ENCODE data around the gene SLC46A1.
"Not testable (repeated sequence)": the region's sequence is repeated elsewhere in the genome, so short reads cannot be mapped to it uniquely, and the experiment has no call there.

SLC46A1 gene

DNA sequence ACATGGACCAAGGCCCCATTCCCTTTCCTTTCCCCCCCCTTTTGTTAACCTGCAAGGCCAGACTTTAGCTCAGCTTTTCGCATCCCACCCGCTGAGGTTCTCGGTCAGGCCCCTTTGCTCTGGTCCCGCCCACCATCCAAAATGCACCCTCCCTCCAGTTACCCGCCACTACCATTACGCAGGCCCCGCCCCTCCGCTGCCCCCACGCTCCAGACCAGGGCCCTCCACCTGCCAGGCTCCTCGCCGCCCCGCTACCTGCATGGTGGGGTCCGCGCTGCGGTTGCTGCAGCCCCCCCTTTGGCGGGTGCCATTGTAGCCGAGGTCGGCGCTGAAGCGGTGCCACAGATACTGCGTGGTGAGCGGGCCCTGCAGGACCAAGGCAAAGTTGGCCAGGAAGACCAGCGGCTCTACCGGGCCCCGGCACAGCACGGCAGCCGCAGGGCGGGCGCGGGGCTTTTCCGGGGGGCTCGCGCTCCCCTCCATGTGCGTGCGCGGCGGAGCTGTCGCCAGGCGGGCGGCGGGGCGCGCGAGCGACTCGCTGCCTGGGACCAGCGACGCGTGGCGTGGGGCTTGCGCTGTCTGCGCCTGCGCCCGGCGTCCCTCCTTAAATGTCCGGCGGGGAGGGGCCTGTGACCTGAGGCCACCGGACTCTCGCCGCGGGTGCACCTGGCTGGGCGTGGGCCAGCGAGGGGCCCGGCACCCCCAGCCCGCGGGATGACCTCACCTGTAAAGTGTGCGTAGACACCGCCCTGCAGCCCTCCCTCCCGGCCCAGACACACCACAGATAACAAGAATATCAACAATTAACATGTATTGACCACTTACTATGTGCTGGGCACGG, at the start of gene SLC46A1:
TSS of gene SLC46A1 (minus strand) at position 581 of the 841 bp plus-strand sequence. CDS start at position 483, 98 bp downstream.
- DNase-seq, result peak; percentile 54

DNA sequence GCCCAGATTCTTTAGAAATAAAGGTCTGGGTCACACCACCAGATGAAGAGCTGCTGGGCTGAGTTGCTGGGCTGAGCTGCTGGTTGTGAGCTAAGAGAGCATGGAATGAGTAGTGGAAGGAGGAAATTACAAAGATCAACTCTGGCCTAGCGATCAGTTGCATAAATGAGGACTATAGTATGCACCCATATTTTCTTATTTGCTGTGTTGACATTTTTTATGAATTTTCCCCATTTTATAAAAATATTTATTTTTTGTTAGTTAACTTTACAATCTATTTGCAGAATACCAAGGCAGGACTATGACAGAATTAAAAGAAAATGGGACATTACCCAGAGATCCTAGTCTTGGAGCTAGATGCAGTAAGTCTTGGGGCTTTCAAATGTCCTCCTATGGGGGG, 43.8 kb upstream of the SLC46A1 start:
- no peak for DNase-seq

DNA sequence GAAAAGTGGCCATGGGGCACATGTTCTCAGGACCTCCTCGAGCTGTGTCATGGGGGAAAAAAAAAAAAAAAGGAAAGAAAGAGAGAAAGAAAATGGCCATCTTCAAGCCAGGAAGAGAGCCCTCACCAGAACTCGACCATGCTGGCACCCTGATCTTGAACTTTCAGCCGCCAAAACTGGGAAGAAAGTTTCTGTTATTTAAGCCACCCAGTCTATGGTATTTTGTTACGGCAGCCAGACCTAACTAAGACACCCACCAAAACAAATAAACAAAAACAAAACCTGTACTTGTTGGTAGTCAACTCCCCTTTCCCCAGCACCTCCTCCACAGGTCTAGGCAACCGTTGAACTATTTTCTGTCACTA, 41.4 kb upstream of the SLC46A1 start:
- DNase-seq, result no peak

DNA sequence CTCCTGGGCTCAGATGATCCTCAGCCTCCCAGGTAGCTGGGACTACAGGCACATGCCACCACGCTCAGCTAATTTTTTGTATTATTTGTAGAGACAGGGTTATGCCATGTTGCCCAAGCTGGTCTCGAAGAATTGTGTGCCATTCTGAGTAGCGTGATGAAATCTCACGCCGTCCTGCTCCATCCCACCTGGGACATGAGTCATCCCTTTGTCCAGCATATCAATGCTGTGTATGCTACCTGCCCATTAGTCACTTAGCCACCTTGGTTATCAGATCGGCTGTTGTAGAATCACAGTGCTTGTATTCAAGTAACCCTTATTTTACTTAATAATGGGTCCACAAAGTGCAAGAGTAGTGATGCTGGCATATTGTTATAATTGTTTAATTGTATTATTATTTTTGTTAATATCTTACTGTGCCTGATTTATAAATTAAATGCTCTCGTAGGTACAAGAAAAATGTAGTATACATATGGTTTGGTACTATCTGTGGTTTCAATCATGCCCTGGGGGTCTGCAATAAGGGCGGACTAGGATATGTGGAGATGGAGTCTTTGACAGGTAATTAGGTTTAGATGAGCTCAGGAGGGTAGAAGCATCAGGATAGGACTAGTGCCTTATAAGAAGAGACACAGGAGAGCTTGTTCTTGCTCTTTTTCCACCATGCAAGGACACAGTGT, 40.8 kb upstream of the SLC46A1 start:
- DNase-seq, result no peak

DNA sequence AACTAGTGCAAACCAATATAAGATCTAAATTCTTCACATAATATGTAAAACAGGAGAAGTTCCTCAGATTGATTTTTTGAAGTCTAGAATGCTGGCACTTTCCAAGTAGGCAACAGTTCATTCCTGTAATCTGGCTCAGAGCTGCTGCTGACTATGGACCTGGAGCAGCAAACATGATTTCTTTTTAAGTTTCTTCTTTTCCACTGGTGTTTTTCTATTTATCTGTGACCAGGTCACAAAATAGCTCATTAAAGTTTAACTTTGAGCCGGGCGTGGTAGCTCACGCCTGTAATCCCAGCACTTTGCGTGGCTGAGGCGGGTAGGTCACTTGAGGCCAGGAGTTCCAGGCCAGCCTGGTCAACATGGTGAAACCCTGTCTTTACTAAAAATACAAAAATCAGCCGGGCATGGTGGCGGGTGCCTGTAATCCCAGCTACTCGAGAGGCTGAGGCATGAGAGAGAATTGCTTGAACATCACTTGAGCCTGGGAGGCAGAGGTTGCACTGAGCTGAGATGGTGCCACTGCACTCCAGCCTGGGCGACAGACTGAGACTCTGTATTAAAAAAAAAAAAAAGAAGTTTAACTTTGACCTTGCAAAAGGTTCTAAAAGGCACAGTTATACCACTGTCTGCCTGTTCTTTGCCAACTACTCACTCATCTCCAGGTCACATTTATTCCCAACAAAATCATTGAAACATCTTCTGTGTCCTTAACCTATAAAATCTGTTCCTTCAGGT, 38.1 kb upstream of the SLC46A1 start:
- DNase-seq, result no peak

DNA sequence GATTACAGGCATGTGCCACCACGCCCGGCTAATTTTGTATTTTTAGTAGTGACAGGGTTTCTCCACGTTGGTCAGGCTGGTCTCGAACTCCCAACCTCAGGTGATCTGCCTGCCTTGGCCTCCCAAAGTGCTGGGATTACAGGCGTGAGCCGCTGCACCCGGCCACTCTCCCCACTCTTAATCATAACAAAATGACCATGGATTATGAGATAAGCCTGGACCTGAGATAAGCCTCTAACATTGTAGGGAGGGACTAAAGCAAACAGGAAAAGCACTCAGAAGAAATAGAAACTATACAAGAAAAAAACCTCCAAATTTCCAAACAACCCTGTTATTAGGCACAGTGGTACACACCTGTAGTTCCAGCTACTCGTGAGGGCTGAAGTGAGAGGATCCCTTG, 28.3 kb upstream of the SLC46A1 start:
- not testable (repeated sequence) for DNase-seq

DNA sequence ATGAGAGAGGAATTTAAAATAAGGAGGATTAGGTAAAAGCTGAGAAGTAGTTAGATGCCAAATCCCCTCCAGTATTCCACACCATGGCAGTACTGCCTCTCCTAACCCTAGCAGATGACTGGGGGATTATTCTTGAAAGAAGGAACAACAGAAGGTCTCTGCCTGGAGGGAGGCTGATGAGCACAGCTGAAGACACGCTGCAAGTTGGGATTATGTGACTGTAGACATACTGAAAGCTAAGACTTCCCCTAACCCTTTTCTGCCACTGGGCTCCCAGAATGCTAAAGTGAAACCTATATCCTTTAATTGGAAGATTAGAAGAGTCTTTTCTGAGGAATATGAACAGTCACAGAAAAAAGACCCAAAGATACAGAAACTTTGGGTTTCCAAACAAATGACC, 27.7 kb upstream of the SLC46A1 start:
- DNase-seq, result no peak

DNA sequence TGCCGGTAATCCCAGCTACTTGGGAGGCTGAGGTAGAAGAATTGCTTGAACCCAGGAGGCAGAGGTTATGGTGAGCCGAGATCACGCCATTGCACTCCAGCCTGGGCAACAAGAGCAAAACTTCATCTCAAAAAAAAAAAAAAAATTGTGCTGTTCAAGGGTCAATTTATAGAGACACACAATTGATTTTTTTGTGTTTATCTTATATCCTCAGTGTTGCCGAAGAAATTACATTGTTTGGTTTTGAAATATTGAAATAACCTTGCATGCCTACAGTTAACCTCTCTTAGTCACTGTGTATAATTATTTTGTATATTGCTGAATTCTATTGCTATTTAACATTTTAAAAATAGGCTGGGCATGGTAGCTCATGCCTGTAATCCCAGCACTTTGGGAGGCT, 22.0 kb upstream of the SLC46A1 start:
- not testable (repeated sequence) for DNase-seq

DNA sequence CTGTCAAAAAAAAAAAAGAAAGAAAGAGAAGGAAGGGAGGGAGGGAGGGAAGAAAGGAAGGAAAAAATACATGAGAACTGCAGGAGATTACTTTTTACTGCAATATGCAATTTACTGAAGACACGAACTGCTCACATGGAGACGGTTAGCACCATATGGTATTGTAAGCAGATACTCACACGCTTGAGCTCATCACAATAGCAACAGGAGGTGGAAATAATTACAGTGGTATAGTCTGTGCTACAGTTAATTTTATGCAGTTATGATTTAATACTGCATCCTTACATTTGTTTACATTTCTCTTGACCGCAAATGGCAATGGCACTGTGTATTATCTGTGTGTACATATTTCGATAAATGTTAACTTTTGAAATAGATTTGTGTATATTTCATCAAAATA, 21.4 kb upstream of the SLC46A1 start:
- peak; percentile 5 for DNase-seq

DNA sequence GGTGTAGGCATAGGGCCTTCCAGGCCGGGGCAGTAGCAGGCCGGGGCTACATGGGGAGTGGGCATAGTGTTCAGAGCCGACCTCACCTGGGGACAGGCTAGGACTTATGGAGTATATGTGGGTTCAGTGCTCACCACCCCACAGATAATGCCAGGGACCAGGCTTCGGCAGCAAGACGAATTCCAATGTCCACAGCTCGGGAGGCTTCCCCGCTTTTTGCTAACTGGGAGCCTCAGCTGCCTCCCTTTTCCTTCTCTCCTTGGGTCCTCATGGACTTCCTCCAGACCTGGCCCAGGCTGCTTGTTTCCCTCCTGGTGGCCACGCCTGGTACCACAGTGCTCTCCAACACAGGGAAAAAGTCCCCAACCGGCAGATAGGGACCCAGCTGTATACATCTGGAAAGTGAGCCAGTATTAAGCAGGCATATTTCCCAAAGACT, 20.1 kb upstream of the SLC46A1 start:
- no peak for DNase-seq

DNA sequence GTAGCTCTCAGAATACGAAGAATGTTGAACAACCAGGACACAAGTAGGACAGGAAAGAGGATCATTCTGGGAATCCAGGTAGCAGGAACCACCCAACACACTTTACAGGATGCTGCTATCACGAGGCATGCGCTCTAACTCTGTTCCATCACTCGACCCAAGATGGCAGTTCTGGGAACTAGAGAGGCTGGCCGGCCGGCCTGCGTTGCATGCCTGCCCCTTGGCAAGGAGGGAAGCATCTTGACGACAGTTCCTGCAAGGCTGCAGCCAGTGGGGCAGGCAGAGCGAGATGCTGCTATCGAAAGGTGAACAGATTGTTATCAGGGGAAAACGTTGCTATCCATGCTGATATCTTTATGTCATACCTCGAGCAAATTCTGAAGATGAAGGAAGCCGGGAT, 19.2 kb upstream of the SLC46A1 start:
- no peak for DNase-seq

DNA sequence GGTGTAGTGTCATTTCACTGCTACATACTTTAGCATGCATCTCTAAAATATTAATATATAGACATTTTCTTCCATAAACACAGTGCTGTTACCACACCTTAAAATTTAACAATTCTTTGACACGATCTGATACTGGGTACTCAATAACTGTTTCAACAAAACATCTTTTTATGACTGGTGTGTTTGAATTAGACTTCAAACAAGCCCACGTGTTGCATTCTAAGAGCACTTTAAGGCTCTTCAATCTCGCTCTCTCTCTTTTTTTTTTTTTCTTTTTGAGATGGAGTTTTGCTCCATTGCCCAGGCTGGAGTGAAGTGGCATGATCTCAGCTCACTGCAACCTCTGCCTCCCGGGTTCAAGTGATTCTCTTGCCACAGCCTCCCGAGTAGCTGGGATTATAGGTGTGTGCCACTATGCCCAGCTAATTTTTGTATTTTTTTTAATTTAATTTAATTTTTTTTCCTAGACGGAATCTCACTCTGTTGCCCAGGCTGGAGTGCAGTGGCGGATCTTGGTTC, 15.8 kb upstream of the SLC46A1 start:
- DNase-seq, result peak; percentile 22

DNA sequence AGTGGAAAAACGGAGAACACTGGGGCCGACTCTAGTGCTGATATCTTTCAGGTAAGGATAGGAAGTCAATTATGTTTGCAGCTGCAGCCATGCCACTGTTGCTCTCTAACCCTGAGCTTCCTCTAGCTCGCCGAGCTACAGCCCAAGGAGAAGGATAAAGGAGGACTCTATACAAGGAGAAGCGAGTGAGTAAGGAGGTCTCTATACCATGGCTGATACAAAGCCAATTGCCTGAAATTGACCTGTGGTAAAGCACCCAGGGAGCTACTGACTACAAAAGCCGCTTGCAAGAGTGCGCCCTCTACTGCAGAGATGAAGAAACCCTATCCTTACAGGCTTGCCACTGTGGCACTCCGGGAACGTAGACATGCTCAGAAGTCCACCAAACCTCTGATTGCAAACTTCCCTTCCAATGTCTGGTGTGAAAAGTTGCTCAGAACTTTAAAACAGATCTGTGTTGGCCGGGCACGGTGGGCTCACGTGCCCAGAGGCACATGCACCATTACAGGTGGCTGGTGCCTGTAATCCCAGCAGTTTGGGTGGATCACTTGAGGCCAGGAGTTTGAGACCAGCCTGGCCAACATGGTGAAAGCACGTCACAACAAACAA, 10.8 kb upstream of the SLC46A1 start:
- peak; percentile 57 for DNase-seq

DNA sequence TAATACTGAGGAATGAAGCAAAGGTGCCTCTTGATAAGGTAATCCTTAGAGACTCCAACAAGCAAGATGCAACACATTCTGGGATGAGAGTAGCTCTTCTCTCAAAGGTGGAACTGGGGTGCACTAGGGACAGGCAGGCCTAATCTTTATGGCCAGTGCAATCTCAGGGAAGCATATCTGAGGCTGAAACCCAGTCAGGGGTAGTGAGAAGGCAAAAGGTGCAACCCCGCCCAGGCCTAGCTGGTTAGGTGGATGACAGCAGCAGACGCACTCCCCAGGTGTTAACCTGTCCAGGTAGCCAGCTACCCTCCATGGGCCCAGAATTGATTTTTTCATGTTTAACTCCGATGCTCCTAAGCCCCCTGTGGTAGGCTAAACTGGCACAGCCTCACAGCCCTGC, 9.9 kb upstream of the SLC46A1 start:
- no peak for DNase-seq

DNA sequence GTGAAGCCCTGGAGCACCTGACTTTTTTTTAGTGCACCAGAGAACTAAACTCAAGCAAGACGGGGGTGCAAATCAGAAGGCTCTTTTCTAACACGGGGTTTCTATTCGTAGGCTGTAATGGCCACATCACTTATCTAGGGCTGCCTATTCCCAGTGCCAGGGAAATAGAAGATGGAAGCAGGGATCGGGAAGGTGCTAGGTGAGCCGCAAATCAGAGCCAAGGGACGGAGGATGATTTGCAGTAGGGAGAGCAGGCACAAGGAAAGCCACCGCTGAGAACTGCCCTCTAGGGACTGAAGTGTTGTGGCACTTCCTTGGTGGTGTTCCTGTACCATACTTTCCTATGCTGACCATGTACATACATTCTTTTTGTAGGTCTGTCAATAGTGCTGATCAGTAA, 7.8 kb upstream of the SLC46A1 start:
- no peak for DNase-seq

DNA sequence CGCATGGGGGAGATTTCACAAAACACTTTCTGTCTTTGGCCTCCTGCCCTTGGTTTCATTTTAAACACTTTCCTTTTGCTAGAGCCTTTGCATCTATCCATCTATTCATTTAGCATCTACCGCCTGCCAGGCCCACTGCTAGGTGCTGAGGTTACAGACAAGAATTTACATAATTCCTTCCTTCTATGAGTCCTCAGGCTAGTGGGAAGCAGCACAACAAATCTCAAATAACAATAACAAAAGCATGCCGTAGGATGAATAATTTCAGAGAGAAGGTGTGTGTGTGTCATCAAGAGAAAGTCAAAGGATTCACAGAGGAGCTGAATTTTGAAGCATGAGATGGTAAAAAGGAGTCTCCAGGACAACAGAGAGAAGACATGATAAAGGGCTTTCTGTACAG, 6.1 kb upstream of the SLC46A1 start:
- no peak for DNase-seq

DNA sequence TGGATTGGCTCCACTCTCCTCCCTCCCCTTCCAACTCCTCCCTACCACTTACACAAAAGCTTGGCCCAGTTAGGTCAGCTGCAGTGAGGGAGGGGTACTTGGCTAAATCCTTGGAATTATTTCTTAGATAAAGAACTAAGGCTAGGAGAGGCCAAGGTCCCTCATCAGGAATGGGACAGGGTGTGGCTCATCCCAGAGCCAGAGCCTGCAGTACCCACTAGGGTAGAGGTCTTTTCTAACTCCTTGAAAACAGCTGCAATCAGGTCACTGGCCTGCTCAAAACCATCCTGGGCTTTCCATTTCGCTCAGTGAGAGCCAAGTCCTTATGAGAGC, 1.9 kb upstream of the SLC46A1 start:
- no peak for DNase-seq

DNA sequence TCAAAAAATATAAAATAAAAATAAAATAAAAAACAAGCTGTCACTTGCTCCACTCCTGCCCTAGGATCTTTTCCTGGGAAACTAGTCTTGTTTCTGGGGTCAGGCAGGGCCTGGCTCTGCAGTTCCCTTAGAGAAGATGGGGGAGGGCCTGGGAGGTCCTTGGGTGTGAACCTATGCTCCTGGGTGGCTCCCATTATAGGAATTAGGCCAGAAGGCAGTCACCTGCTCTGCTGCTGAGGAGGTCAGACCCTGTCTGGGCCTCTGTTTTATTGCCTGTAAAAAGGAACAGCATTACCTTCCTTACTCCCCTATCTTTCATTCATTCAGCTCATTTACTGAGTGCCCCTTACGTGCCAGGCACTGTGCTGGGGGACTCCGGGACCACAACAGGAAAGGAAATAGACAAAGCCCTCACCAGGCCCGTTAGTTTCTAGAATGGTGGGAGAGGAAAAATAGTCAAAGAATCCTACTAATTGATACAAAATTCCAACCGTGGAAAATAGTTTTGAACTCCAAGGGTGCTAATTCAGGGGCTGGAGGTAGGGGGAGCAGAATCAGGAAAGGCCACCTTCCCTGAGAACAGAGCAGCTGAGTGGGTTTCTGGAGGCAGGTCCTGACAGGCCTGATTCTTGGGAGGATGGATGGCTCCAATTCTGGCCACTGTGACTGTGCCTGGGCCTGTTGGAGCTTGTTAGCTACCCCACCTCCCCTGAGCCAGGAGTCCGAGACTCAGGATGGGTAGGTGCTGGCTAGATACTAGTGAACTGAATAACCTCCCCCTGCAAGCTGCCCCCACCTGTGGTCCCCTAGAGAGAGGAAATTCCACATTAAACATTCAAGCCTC, 1.3 kb upstream of the SLC46A1 start:
- DNase-seq, result no peak

DNA sequence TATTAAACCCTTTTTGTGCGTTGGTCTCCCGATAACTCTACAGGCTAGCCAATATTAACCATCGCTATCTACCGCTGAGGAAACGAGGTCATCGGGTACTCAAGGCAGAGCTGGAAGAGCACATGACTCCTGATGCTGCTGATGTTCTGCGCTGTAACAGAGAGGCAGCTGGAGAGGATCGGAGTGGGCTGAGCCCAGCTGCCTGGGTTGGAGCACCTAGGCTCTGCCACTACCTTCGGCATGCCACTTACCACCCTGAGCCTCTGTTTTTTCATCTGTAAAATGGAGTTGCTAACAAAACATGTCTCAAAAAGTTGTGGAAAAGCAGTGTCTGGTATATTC, 432 bp upstream of the SLC46A1 start:
- peak; percentile 30 for DNase-seq

DNA sequence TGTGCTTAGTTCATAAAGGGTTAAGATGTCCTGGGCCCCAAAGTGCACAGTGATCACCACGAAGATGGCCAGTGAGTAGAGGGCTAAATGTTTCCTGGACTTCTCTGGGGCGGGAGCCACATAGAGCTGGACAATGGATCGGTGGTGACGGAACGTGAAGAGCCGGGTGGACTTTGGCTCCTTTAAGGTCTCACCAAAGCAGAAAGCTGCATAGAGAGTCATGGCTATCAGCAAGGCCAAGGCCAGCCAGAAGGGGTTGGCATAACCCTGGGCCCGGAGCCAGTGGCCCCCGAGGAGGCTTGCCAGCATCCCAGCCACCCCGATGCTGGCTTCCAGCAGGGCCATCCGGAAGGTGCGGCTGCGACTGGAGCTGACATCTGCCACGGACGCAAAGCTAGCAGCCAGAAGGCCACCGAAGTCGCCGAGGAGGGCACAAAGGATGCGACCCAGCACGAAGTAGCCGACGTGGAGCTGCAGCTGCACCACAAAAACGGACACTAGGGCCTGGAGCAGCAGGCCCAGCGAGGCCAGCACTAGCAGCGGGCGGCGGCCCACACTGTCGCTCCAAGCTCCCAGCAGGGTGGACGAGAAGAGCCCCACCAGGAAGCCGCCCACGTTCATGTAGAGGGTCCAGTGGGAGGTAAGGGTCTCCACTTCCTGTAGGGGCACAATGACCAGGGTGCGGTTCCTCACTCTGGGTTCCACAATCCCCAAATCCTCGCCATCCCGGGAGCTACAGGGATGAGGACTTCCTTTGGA, 1.0 kb downstream of the SLC46A1 start:
- no peak for DNase-seq

DNA sequence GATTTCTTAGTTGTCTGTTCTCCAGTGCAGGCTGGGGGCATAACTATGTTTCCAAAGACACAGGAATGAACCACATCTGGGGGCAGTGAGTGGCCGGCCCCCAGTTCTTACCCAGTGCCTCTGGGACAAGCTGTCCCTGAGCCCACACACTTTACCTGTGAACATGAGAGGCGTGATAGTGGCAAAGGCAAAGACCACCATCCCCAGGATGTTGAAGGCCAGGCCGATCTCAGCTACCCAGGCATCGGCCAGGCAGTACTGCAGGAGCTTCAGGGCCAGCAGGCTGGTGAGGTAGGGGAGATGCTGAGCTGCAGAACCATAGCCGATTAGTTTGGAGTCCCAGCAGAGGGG, 1.6 kb downstream of the SLC46A1 start:
- DNase-seq, result no peak

DNA sequence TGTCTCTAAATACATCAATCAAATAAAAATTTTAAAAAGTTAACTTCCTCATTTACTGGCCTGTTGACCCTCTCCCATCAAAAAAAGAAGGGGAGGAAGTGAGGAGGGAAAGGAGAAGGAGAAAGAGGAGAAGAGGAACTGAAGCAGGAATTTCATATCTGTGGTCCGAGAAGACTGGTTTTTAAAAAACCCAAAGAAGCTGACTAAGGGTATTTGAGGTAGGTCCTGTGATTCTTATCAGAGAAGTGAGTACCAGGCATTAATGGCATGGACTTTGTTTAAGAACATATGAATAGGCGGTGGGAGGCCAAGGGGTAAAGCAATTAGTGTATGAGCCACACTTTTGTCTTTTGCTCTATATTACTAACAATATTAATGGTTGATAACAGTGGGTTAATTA, 2.0 kb downstream of the SLC46A1 start:
- no peak for DNase-seq

Data from NCI-H774 (cell line).